NCI-H748 treated with DMSO at 0.1 percent for 48 hours (cell line): ENCODE results near the gene LIG3.
"Not testable (repeated sequence)": the region's sequence is repeated elsewhere in the genome, so short reads cannot be mapped to it uniquely, and the experiment has no call there.

Experiments
- DNase-seq: peaks from one replicate; lab custom pipeline; 2025; lab: John Stamatoyannopoulos, UW

The LIG3 gene

DNA sequence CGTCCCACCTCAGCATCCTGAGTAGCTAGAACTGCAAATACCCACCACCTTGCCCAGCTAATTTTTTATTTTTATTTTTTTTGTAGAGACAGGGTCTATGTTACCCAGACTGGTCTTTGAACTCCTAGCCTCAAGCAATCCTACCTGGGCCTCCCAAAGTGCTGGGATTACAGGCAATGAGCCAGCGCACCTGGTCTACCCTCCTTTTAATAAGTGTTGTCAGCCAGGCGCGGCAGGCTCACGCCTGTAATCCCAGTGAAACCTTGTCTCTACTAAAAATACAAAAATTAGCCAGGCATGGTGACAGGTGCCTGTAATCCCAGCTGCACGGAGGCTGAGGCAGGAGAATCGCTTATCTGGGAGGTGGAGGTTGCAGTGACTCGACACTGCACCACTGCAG, 63.9 kb downstream of the LIG3 start:
- no peak for DNase-seq

DNA sequence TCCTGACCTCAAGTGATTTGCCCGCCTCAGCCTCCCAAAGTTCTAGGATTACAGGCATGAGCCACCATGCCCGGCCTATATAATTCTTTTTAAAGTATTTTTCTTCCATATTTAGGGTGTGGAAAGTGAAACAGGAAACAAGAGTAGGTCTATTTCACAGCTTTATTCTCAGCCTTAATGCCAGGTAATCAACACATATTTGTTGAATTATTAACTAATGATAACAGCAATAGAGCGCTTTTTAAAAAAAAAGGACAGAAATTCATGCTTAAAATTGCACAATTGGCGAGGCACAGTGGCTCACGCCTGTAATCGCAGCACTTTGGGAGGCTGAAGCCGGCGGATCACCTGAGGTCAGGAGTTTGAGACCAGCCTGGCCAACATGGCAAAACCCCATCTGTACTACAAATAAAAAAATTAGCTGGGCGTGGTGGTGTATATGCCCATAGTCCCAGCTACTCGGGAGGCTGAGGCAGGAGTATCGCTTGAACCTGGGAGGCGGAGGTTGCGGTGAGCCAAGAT, 65.2 kb downstream of the LIG3 start:
- not testable (repeated sequence) for DNase-seq

DNA sequence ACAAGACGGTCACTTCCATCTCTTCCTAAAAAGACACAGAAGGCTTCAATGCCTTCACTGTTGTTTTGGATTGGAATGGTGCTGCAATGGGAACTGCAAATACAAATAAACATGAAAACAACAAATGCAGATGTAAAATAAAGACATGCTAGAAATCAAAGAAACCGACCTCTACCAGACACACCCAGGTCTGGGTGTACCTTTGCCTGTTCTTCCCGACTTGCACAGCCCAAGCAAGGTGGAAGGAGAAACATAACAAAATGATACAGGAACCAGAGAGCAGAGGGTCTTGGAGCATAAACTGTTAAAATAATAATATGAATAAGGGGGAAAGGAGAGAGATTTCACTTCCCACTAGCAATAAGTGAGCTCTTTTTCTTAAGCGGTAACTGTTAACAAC, 65.9 kb downstream of the LIG3 start:
- no peak for DNase-seq

DNA sequence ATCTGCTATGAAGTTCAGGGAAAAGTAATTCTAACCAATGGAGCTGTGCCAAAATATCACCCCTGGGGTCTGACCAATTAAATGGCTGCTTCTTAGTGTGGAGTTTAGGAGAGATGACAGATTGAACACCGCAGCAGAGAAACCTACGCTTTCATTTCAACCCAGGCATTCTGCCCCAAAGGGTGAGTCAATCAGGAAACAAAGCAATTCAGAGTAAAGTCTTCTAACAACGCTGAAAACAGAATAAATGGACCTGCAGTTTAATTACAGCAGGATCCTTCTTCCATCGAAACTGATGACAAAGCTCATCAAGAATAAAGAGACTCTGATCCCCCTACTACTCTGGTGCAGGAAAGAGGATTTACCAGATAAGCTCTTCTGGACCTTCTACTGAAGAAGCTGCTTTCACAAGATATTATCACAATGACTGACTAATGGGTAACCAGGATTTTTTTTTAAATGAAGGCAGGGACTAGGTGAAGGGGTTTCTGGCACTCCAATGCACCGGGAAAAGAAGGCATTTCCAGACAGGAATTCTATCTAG, 66.5 kb downstream of the LIG3 start:
- no peak for DNase-seq

DNA sequence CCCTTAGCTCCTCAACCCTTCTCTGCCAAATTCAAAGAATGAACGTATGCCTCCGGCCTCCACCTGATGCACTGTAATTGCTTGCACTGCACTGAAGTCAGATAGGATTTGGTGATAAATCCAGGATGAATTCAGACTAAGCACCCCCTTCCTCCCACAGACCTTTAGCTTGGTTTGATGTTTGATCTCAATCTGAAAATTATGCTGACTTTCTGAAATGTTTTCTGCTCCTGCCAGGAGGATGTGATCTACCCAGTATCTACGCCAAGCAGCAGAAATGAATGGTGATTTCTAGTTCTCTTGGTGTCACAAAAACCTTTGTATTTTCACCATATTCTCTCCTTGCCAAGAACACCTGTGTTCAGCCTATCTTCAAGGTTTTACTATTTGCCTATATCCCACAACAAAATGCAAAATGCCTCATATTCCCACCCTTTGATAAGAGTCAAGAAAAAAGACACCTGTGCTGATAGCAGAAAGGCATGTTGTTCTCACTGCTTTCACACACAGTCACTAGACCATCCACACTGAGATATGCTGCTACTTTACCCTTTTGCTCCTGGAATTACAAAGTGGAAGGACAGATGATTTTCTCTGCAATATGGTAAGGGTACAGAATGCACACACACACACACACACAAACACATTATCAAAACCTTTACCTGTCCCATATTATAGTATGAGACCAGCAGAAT, 68.5 kb downstream of the LIG3 start:
- DNase-seq: no peak

DNA sequence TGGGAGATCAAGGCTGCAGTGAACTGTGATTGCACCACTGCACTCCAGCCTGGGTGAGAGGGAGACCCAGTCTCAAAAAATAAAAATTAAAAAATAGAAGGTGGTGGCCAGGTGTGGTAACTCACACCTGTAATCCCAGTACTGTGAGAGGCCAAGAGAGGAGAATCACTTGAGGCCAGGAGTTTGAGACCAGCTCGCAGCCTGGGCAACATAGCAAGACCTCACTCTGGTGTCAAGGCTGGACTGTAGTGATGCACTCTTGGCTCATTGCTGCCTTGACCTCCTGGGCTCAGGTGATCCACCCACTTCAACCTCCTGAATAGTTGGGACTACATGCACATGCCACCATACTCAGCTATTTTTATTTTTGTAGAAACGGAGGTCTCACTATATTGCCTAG, 69.9 kb downstream of the LIG3 start:
- DNase-seq: no peak

DNA sequence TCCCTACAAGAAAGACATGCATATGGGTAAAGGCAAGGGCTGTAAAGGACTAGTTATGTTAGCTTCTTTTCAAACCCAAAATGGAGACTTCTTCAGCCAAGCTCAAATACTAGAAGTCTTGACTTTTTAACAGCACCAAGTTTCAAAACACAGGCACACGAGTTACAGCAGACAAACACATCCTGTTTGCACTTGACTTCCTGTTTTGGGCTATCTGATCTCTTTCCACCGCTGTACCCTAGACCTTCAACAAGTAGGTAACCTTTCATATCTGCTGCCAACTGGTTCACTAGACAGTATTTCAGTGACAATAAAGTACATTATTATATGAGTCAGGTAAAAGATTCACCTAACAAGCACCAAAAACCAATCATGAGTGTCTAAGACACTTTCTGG, 70.9 kb downstream of the LIG3 start:
- no peak for DNase-seq

DNA sequence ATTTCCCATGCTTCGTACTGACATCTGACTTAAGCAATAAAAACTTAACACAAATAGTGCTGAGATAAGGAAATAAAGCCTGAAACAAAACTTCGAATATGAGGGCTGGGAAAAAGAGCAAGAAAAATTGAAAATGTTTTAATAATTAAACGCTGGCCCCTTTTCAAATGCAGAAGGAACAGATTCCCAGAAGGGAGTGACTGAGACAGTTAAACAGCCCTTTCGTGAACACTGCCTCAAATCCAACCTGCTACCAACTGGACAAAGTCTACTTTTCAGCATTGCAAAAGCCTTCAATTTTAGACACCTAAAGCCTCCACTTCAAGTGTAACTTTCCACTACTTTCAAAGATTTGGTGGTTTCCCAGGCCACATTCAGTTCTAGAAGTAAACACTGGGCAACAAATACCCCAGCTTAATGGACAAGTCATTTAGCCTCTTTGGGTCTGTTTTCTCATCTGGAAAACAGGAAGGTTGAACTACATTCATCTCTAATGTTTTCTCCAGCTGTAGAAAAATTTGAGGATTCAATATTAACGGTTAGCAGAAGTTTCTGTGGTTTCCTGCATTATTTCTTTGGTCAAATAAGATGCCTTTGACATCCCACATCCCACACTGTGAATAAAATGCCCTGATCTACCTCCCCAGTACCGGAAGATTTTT, 71.4 kb downstream of the LIG3 start:
- no peak for DNase-seq

DNA sequence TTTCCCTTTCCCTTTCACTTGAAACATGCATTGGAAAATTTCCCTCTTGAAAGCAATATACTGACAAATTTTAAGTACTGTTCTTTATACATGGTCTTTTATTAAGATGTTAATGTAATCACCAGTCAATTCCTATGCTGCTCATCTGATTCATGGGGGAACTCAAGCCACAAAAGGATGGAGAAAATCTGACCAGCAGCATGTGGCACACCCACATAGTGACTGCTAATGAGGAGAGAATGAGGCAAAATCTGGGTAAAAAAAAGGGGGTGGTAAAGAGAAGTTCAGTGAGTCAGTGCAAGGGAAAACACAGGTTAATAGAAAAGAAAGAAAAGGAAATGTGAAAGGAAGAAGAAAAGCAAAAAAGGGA, 71.9 kb downstream of the LIG3 start:
- DNase-seq: no peak

DNA sequence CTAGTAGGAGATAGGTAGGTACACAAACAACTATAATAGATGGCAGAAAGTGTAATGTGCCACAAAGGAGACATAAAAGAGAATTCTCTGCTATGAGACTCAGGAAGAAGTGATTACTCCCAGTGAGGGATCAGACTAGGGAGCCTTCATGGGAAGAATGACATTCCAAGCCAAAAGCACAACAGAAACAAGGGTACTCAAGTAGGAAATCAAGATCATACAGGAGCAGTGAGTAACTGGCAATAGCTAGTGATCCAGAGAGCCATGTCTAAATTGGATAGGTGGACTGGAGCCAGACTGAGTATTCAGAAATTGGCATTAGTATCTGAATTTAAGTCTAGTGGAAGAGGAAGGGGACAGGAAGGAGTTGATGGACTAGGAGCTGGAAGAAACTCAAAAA, 72.5 kb downstream of the LIG3 start:
- no peak for DNase-seq

DNA sequence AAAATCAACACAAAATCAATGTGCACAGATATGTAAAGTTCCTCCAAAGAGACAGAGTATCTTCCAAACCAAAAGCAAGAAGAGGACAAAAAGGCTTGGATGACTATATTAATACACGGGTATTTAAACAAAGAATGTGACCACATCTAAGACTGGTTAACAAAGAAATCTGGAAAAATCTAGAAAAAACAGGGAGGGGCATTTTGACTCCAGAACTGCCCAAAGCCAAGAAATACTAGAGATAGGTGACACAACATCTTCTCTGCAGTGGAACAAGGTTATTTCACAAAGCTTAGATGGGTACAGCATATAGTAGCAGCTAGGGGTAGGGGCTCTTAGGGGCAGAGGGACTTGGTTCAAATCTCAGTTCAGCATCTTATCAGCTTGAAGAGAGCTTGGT, 72.9 kb downstream of the LIG3 start:
- no peak for DNase-seq

DNA sequence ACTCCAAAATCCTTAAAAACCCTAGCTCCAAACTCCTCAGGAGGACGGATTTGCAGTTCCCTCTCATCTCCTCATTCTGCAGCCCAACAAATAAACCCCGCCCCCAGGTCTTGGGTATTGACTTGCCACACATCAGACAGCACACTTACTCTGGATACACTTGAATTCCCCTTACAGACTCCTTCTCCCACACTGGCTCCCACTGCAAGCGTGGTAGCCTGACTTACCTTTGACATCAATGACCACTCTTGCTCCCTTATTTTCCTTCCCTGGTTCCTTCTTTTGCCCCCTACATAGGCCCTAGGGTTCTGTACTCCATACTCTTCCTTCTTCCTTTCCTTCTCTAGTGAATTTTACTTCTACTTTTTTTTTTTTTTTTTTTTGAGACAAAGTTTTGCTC, 75.7 kb downstream of the LIG3 start:
- no peak for DNase-seq

DNA sequence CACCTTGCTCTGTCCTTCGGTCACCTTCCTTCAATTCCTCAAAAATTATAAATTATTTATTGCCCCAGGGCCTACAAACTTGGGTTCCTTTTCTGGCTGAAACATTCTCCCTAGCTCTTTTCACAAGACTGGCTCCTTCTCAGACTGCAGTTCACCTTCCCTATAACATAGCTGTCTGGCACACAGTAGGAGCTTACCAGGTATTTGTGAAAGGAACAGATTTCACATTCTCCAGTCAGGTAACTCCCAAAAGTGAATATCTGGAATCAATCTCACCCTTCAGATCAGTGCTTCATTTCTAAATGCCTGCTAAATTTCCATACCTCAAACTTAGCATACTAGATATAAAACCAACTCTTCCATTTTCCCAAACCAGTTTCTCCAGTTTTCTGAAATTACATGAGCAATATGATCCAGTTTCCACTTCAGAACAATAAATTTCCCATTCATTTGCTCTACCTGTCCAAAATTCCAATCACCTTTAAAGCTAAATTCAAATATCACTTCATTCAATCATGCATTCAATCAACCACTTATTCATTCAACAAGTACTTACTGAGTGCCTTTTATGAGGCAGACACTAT, 77.1 kb downstream of the LIG3 start:
- DNase-seq: no peak
